ENCODE data around the gene SLC16A5. TPM values are rescaled to one million over a fixed set of nuclear protein-coding genes. Genes with fewer than 3 reads are reported as not detected.
"Not testable (repeated sequence)": the region's sequence is repeated elsewhere in the genome, so short reads cannot be mapped to it uniquely, and the experiment has no call there.

SLC16A5 gene
- total RNA-seq, 1 donor from 2014 or later: 40.5 TPM

GRCh38 chr17:75065562-75066151 is 22.1 kb upstream of the SLC16A5 start:
- H3K4me3 ChIP-seq: no peak overlapping the region
- no peaks in the 10 kb centered on the region for H3K9me3 ChIP-seq
- TF ChIP-seq CTCF (IDR thresholded peaks at IDR 0.05): no peak
- H3K27me3 ChIP-seq: no peaks in the 10 kb centered on the region
- intact Hi-C loops (cut with DNase I): loop anchor here (10.0 kb wide), 1 partner anchor 109 kb away; no protein-coding TSS in a partner anchor
- ATAC-seq (no peak), DNase-seq (no peak)
- peaks cover 1% of the 10 kb centered on the region for H3K4me1 ChIP-seq
- H3K36me3 ChIP-seq: peaks cover 36% of the 10 kb centered on the region
- no peak overlapping the region for H3K27ac ChIP-seq

- intact Hi-C loops (cut with DNase I): loop anchor here (10.0 kb wide), 1 partner anchor 107 kb away; no protein-coding TSS in a partner anchor
- DNase-seq: no peak
- Histone ChIP-seq H3K9me3 (no peaks in the 10 kb centered on the region), H3K36me3 (peaks cover 19% of the 10 kb centered on the region), H3K4me1 (no peaks in the 10 kb centered on the region), H3K27me3 (no peaks in the 10 kb centered on the region), H3K4me3 (no peak overlapping the region), H3K27ac (no peak overlapping the region)
- TF ChIP-seq CTCF (IDR thresholded peaks at IDR 0.05): no peak
- no peak for ATAC-seq
Measured at GRCh38 chr17:75067856-75068255, 19.9 kb upstream of the SLC16A5 start.

GRCh38 chr17:75068750-75069149 is 19.0 kb upstream of the SLC16A5 start:
- no peak for TF ChIP-seq CTCF (IDR thresholded peaks at IDR 0.05)
- Histone ChIP-seq H3K27me3 (no peaks in the 10 kb centered on the region), H3K36me3 (peaks cover 10% of the 10 kb centered on the region), H3K4me1 (no peaks in the 10 kb centered on the region), H3K27ac (no peak overlapping the region), H3K4me3 (no peak overlapping the region), H3K9me3 (no peaks in the 10 kb centered on the region)
- DNase-seq (no peak), ATAC-seq (no peak)
- intact Hi-C loops (cut with DNase I): loop anchor here (10.0 kb wide), 1 partner anchor 106 kb away; no protein-coding TSS in a partner anchor

GRCh38 chr17:75069783-75070182 is 18.0 kb upstream of the SLC16A5 start:
- Histone ChIP-seq H3K4me3 (no peak overlapping the region), H3K36me3 (no peaks in the 10 kb centered on the region), H3K27me3 (no peaks in the 10 kb centered on the region), H3K9me3 (no peaks in the 10 kb centered on the region), H3K4me1 (no peaks in the 10 kb centered on the region), H3K27ac (no peak overlapping the region)
- TF ChIP-seq CTCF (IDR thresholded peaks at IDR 0.05): peak; percentile 40
- intact Hi-C loops (cut with DNase I): loop anchor here (10.0 kb wide), 1 partner anchor 105 kb away; no protein-coding TSS in a partner anchor
- ATAC-seq (peak; percentile 70), DNase-seq (no peak)

- DNase-seq; intact Hi-C loops (cut with DNase I); H3K4me3 ChIP-seq; H3K4me1 ChIP-seq; H3K36me3 ChIP-seq; H3K27me3 ChIP-seq; H3K27ac ChIP-seq; H3K9me3 ChIP-seq; ATAC-seq: not testable (repeated sequence)
Measured at GRCh38 chr17:75071478-75072271, 16.1 kb upstream of the SLC16A5 start.

- ATAC-seq; intact Hi-C loops (cut with DNase I); H3K4me3 ChIP-seq: not testable (repeated sequence)
Measured at GRCh38 chr17:75072909-75073308, 14.8 kb upstream of the SLC16A5 start.

More at GRCh38 chr17:75072909-75073308, 14.8 kb upstream of the SLC16A5 start:
- H3K4me1 ChIP-seq: peaks cover 12% of the 10 kb centered on the region
- H3K27me3 ChIP-seq, DNase-seq, H3K27ac ChIP-seq, H3K36me3 ChIP-seq, H3K9me3 ChIP-seq: not testable (repeated sequence)

Measured in upper lobe of right lung (tissue), 1 donor.